CD4-positive, alpha-beta memory T cell (primary cell): ENCODE data around the gene GALNTL6. TPM values are rescaled to one million over a fixed set of nuclear protein-coding genes. Genes with fewer than 3 reads are reported as not detected.

ENCODE experiments used
- CTCF ChIA-PET: fragments of 350-600 bp; sonication (Branson Sonifier 250); formaldehyde crosslinking; loops from one replicate; lab custom pipeline; 2021; ENCODE audit warnings: inconsistent platforms; ENCODE audit not compliant: partially characterized antibody; lab: Charles Lee
- POLR2A ChIA-PET: fragments of 350-600 bp; sonication (Branson Sonifier 250); formaldehyde crosslinking; loops from one replicate; lab custom pipeline; 2021; ENCODE audit not compliant: partially characterized antibody; lab: Charles Lee
- DNase-seq, 5 donors: peaks; one replicate each; pipeline versions ENCODE4 v3.0.0 to v3.0.0-alpha.2; 2020 to 2022; ENCODE audit warnings: mixed read lengths in 1 of 5
- H3K27ac ChIP-seq: one replicate; pipeline ENCODE4 v1.7.0; 2013; ENCODE audit warnings: low read depth, low read length
- H3K27me3 ChIP-seq: 2 replicates; pipeline ENCODE4 v1.7.0; 2013; ENCODE audit warnings: mild to moderate bottlenecking, low read length, moderate library complexity; ENCODE audit not compliant: insufficient read depth
- H3K36me3 ChIP-seq: 2 replicates; pipeline ENCODE4 v1.7.0; 2013; ENCODE audit warnings: mild to moderate bottlenecking, low read length, moderate library complexity; ENCODE audit not compliant: insufficient read depth
- H3K4me1 ChIP-seq: 2 replicates; pipeline ENCODE4 v1.7.0; 2013; ENCODE audit warnings: mild to moderate bottlenecking, low read length, moderate library complexity; ENCODE audit not compliant: insufficient read depth
- H3K4me3 ChIP-seq, 2 donors: one replicate each; pipeline ENCODE4 v1.7.0; 2013; ENCODE audit warnings: low read length in 2 of 2, mild to moderate bottlenecking in 1 of 2
- H3K9me3 ChIP-seq, 2 donors: one replicate each; pipeline ENCODE4 v1.7.0; 2013; ENCODE audit warnings: low read length in 2 of 2, control low read depth in 1 of 2; ENCODE audit not compliant: control insufficient read depth in 1 of 2
- H3K27ac Mint-ChIP-seq, 7 donors: one replicate each; pipeline ENCODE4 v1.8.0; 2020 to 2021; ENCODE audit warnings: mixed read lengths in 7 of 7, mild to moderate bottlenecking in 6 of 7, inconsistent platforms in 3 of 7, moderate library complexity in 3 of 7
- H3K27me3 Mint-ChIP-seq, 2 donors: one replicate each; pipeline ENCODE4 v1.8.0; 2020 to 2021; ENCODE audit warnings: mixed read lengths in 2 of 2
- H3K36me3 Mint-ChIP-seq, 2 donors: one replicate each; pipeline ENCODE4 v1.8.0; 2020 to 2021; ENCODE audit warnings: mixed read lengths in 2 of 2, inconsistent platforms in 1 of 2, mild to moderate bottlenecking in 1 of 2
- H3K4me1 Mint-ChIP-seq, 4 donors: one replicate each; pipeline ENCODE4 v1.8.0; 2020 to 2021; ENCODE audit warnings: mixed read lengths in 4 of 4, mild to moderate bottlenecking in 1 of 4
- H3K4me3 Mint-ChIP-seq, 8 donors: one replicate each; pipeline ENCODE4 v1.8.0; 2020 to 2021; ENCODE audit warnings: mixed read lengths in 8 of 8, mild to moderate bottlenecking in 7 of 8, moderate library complexity in 6 of 8, inconsistent platforms in 3 of 8
- H3K9me3 Mint-ChIP-seq, 8 donors: one replicate each; pipeline ENCODE4 v1.8.0; 2020 to 2021; ENCODE audit warnings: mixed read lengths in 8 of 8, mild to moderate bottlenecking in 5 of 8, inconsistent platforms in 3 of 8, moderate library complexity in 1 of 8
- intact Hi-C: fragments of 100-400 bp; cut with micrococcal nuclease; formaldehyde crosslinking; loops from one replicate; pipeline ENCODE4 v1.15.1; 2023
- polyA plus RNA-seq, 2 donors: library from polyadenylated mRNA; unstranded; fragments of 300-500 nt; fragmentation: Illumina TruSeq; gene quantifications; one replicate each; pipeline ENCODE4 v1.2.3, GENCODE V29; 2021
- total RNA-seq, 2 experiments: library from RNA; stranded (reverse); gene quantifications; one replicate each; pipeline ENCODE4 v1.2.3, GENCODE V29; 2021

Gene GALNTL6
- total and polyA plus RNA-seq, 4 experiments from 2014 or later: not detected

- no peaks in the 10 kb centered on the region for H3K27me3 ChIP-seq
- Mint-ChIP-seq H3K9me3 (peaks cover 0 to 28% (median 20%) of the 10 kb centered on the region in 8 donors), H3K27me3 (no peaks in the 10 kb centered on the region), H3K4me1 (no peaks in the 10 kb centered on the region), H3K36me3 (no peaks in the 10 kb centered on the region), H3K27ac (no peak overlapping the region), H3K4me3 (no peak overlapping the region)
- ChIA-PET POLR2A (no interaction called here), CTCF (no interaction called here)
- no peak overlapping the region for H3K4me3 ChIP-seq
- no peak overlapping the region for H3K27ac ChIP-seq
- H3K36me3 ChIP-seq: no peaks in the 10 kb centered on the region
- intact Hi-C loops: no loop called here
- no peaks in the 10 kb centered on the region for H3K4me1 ChIP-seq
- peaks cover 0 to 4% of the 10 kb centered on the region in 2 donors for H3K9me3 ChIP-seq
- DNase-seq: no peak
Observed at GRCh38 chr4:172706000-172706399, 892.8 kb downstream of the GALNTL6 start.

GRCh38 chr4:172707622-172708021 lies 894.4 kb downstream of the GALNTL6 start:
- Mint-ChIP-seq H3K27ac (no peak overlapping the region), H3K36me3 (no peaks in the 10 kb centered on the region), H3K9me3 (peaks cover 2 to 32% (median 23%) of the 10 kb centered on the region in 8 donors), H3K4me3 (no peak overlapping the region), H3K4me1 (no peaks in the 10 kb centered on the region), H3K27me3 (no peaks in the 10 kb centered on the region)
- intact Hi-C loops: no loop called here
- Histone ChIP-seq H3K36me3 (no peaks in the 10 kb centered on the region), H3K4me1 (no peaks in the 10 kb centered on the region), H3K27me3 (no peaks in the 10 kb centered on the region), H3K27ac (no peak overlapping the region), H3K9me3 (peaks cover 0 to 4% of the 10 kb centered on the region in 2 donors), H3K4me3 (no peak overlapping the region)
- no peak for DNase-seq
- POLR2A ChIA-PET: no interaction called here
- CTCF ChIA-PET: no interaction called here

GRCh38 chr4:172708184-172708583 lies 895.0 kb downstream of the GALNTL6 start:
- intact Hi-C loops: no loop called here
- Histone ChIP-seq H3K36me3 (no peaks in the 10 kb centered on the region), H3K4me1 (no peaks in the 10 kb centered on the region), H3K4me3 (no peak overlapping the region), H3K9me3 (peaks cover 0 to 4% of the 10 kb centered on the region in 2 donors), H3K27me3 (no peaks in the 10 kb centered on the region), H3K27ac (no peak overlapping the region)
- no peaks in the 10 kb centered on the region for H3K27me3 Mint-ChIP-seq
- no peaks in the 10 kb centered on the region for H3K4me1 Mint-ChIP-seq
- POLR2A ChIA-PET: no interaction called here
- no peak overlapping the region for H3K4me3 Mint-ChIP-seq
- H3K36me3 Mint-ChIP-seq: no peaks in the 10 kb centered on the region
- H3K9me3 Mint-ChIP-seq: peaks cover 2 to 33% (median 23%) of the 10 kb centered on the region in 8 donors
- CTCF ChIA-PET: no interaction called here
- DNase-seq: no peak
- no peak overlapping the region for H3K27ac Mint-ChIP-seq

GRCh38 chr4:172709376-172709775 lies 896.2 kb downstream of the GALNTL6 start:
- H3K36me3 ChIP-seq: no peaks in the 10 kb centered on the region
- Mint-ChIP-seq H3K4me3 (no peak overlapping the region), H3K9me3 (peaks cover 2 to 33% (median 24%) of the 10 kb centered on the region in 8 donors), H3K27me3 (no peaks in the 10 kb centered on the region), H3K27ac (no peak overlapping the region), H3K4me1 (no peaks in the 10 kb centered on the region), H3K36me3 (no peaks in the 10 kb centered on the region)
- ChIA-PET CTCF (no interaction called here), POLR2A (no interaction called here)
- no peaks in the 10 kb centered on the region for H3K27me3 ChIP-seq
- H3K4me3 ChIP-seq: no peak overlapping the region
- H3K27ac ChIP-seq: no peak overlapping the region
- no peak for DNase-seq
- intact Hi-C loops: no loop called here
- peaks cover 0 to 4% of the 10 kb centered on the region in 2 donors for H3K9me3 ChIP-seq
- no peaks in the 10 kb centered on the region for H3K4me1 ChIP-seq

- no peaks in the 10 kb centered on the region for H3K36me3 Mint-ChIP-seq
Observed at GRCh38 chr4:172716291-172716690, 903.1 kb downstream of the GALNTL6 start.

GRCh38 chr4:172721659-172722058 lies 908.5 kb downstream of the GALNTL6 start:
- Mint-ChIP-seq H3K4me1 (no peaks in the 10 kb centered on the region), H3K9me3 (peaks cover 0 to 10% (median 3%) of the 10 kb centered on the region in 8 donors), H3K27ac (no peak overlapping the region), H3K36me3 (no peaks in the 10 kb centered on the region), H3K4me3 (no peak overlapping the region), H3K27me3 (no peaks in the 10 kb centered on the region)
- H3K27ac ChIP-seq: no peak overlapping the region
- intact Hi-C loops: no loop called here
- H3K9me3 ChIP-seq: no peaks in the 10 kb centered on the region
- ChIA-PET POLR2A (no interaction called here), CTCF (no interaction called here)
- no peak overlapping the region for H3K4me3 ChIP-seq
- no peaks in the 10 kb centered on the region for H3K36me3 ChIP-seq
- H3K4me1 ChIP-seq: no peaks in the 10 kb centered on the region
- no peak for DNase-seq
- H3K27me3 ChIP-seq: no peaks in the 10 kb centered on the region

More at GRCh38 chr4:172716291-172716690, 903.1 kb downstream of the GALNTL6 start:
- no peaks in the 10 kb centered on the region for H3K27me3 Mint-ChIP-seq
- H3K9me3 Mint-ChIP-seq: peaks cover 0 to 11% (median 4%) of the 10 kb centered on the region in 8 donors
- intact Hi-C loops: no loop called here
- ChIA-PET POLR2A (no interaction called here), CTCF (no interaction called here)
- no peak overlapping the region for H3K27ac Mint-ChIP-seq
- Histone ChIP-seq H3K4me3 (no peak overlapping the region), H3K27ac (no peak overlapping the region), H3K4me1 (no peaks in the 10 kb centered on the region), H3K36me3 (no peaks in the 10 kb centered on the region), H3K9me3 (no peaks in the 10 kb centered on the region), H3K27me3 (no peaks in the 10 kb centered on the region)
- no peak overlapping the region for H3K4me3 Mint-ChIP-seq
- no peaks in the 10 kb centered on the region for H3K4me1 Mint-ChIP-seq
- DNase-seq: no peak

- POLR2A ChIA-PET: no interaction called here
- intact Hi-C loops: no loop called here
- CTCF ChIA-PET: no interaction called here
Observed at GRCh38 chr4:172725581-172725980, 912.4 kb downstream of the GALNTL6 start.

GRCh38 chr4:172726001-172726423 lies 912.8 kb downstream of the GALNTL6 start:
- Histone ChIP-seq H3K9me3 (no peaks in the 10 kb centered on the region), H3K4me3 (no peak overlapping the region), H3K27ac (no peak overlapping the region), H3K4me1 (no peaks in the 10 kb centered on the region), H3K36me3 (no peaks in the 10 kb centered on the region), H3K27me3 (no peaks in the 10 kb centered on the region)
- ChIA-PET POLR2A (no interaction called here), CTCF (no interaction called here)
- Mint-ChIP-seq H3K9me3 (peaks cover 0 to 12% (median 5%) of the 10 kb centered on the region in 8 donors), H3K27ac (no peak overlapping the region), H3K27me3 (no peaks in the 10 kb centered on the region), H3K36me3 (no peaks in the 10 kb centered on the region), H3K4me3 (no peak overlapping the region), H3K4me1 (no peaks in the 10 kb centered on the region)
- no peak for DNase-seq
- intact Hi-C loops: no loop called here

More at GRCh38 chr4:172725581-172725980, 912.4 kb downstream of the GALNTL6 start:
- Mint-ChIP-seq H3K4me3 (no peak overlapping the region), H3K36me3 (no peaks in the 10 kb centered on the region), H3K27ac (no peak overlapping the region), H3K9me3 (peaks cover 0 to 11% (median 5%) of the 10 kb centered on the region in 8 donors), H3K4me1 (no peaks in the 10 kb centered on the region), H3K27me3 (no peaks in the 10 kb centered on the region)
- Histone ChIP-seq H3K27ac (no peak overlapping the region), H3K9me3 (no peaks in the 10 kb centered on the region), H3K4me3 (no peak overlapping the region), H3K27me3 (no peaks in the 10 kb centered on the region), H3K4me1 (no peaks in the 10 kb centered on the region), H3K36me3 (no peaks in the 10 kb centered on the region)
- DNase-seq: no peak
